ENCODE results near the gene SLC27A4.

DNA sequence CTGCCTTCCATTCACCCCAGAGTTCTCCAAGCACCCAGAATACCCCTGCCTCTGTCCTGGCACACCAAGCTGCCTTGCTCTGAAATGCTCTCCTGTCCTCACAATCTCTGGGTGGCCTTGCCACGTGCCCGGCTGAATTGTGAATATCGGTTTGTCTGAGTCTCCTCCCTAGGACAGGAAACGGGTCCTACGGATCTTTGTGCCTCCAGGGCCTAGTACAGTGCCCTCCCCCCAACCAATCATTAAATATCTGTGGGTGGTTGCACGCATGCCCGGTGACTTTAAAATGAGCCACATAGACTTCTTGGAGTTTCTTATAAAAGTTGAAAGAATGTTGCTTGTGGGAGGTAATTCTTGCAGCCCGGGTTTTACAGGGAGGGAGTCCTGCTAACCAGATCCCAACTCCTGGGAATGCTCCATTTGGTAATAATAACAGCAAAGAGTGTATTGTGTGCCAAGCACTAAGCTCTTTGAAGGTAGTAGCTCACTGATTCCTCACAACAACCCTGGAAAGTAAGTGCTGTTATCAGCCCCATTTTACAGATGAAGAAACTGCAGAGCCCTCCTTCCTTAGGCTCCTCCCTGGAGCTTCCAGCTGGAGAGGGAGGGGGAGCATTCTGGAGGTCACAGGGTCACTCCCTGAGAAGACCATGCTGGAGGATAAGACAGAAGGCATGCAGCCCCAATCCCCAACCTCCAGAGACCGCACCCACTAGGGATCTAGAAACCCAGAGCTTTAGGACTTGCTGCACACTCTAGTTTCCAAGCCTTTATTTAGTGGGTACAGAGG, 54.2 kb downstream of the SLC27A4 start:
- TF ChIP-seq, protein P1, sequence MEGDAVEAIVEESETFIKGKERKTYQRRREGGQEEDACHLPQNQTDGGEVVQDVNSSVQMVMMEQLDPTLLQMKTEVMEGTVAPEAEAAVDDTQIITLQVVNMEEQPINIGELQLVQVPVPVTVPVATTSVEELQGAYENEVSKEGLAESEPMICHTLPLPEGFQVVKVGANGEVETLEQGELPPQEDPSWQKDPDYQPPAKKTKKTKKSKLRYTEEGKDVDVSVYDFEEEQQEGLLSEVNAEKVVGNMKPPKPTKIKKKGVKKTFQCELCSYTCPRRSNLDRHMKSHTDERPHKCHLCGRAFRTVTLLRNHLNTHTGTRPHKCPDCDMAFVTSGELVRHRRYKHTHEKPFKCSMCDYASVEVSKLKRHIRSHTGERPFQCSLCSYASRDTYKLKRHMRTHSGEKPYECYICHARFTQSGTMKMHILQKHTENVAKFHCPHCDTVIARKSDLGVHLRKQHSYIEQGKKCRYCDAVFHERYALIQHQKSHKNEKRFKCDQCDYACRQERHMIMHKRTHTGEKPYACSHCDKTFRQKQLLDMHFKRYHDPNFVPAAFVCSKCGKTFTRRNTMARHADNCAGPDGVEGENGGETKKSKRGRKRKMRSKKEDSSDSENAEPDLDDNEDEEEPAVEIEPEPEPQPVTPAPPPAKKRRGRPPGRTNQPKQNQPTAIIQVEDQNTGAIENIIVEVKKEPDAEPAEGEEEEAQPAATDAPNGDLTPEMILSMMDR (CRISPR knock-in tag; IDR thresholded peaks at IDR 0.05), result no peak
- TF ChIP-seq MZF1 (CRISPR knock-in tag; IDR thresholded peaks at IDR 0.05; ENCODE audit: borderline replicate concordance), result no peak
